ENCODE results near the gene MAPRE2. TPM values are rescaled to one million over a fixed set of nuclear protein-coding genes. Genes with fewer than 3 reads are reported as not detected.

The MAPRE2 gene
- total and polyA plus RNA-seq, 7 experiments from 2014 or later, result 44.7 to 84.4 (median 81.7) TPM

DNA sequence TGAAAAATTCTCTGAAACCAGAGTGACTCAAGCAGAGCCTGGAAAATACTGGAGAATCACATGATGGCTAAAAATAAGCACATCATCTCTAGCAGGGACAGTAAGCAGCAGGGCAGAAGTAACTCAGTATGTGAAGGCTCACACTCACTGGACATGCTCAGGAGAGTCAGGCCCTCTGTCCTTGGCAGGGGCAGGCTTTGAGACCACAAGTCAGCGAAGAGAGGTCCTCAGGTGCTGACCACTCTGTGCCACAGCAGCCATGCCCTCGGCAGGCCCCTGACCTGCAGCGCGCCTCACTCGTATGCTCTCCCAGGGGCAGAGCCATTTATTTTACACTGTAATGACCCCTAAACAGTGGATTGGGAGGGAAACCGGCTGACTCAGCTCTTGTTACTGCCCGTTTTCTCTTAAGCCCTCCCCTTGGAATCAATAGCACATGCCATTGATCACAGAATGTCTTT, 76.8 kb downstream of the MAPRE2 start:
- H3K4me3 Mint-ChIP-seq, result no peak overlapping the region
- CTCF ChIA-PET, result no interaction called here
- peaks cover 17 to 97% (median 92%) of the 10 kb centered on the region in 7 donors for H3K4me1 Mint-ChIP-seq
- H3K27ac Mint-ChIP-seq, result peak overlapping the region in 2 of 9 donors; percentile 21 to 70
- H3K36me3 Mint-ChIP-seq, result peaks cover 6 to 26% (median 11%) of the 10 kb centered on the region in 5 donors
- Histone ChIP-seq H3K4me1 (ENCODE audit: control insufficient read depth in 2 of 2, insufficient read depth in 2 of 2, low read length in 2 of 2) (peaks cover 0 to 9% of the 10 kb centered on the region in 2 donors), H3K4me3 (ENCODE audit: low read length) (no peak overlapping the region), H3K27me3 (ENCODE audit: control insufficient read depth in 2 of 2, insufficient read depth in 2 of 2, low read length in 2 of 2) (no peaks in the 10 kb centered on the region), H3K9me3 (ENCODE audit: control insufficient read depth in 2 of 3, low read length in 3 of 3) (no peaks in the 10 kb centered on the region), H3K27ac (ENCODE audit: low read depth, low read length) (no peak overlapping the region), H3K36me3 (ENCODE audit: control insufficient read depth in 2 of 3, insufficient read depth in 3 of 3, low read length in 3 of 3) (no peaks in the 10 kb centered on the region)
- peaks cover 0 to under 1% (median 0%) of the 10 kb centered on the region in 11 donors for H3K9me3 Mint-ChIP-seq
- ATAC-seq, result no peak
- H3K27me3 Mint-ChIP-seq, result no peaks in the 10 kb centered on the region
- intact Hi-C loops (cut with micrococcal nuclease), result no loop called here
- DNase-seq, result no peak
- POLR2A ChIA-PET, result no interaction called here

- no peak overlapping the region for H3K27ac ChIP-seq (ENCODE audit: low read depth, low read length)
- no peaks in the 10 kb centered on the region for H3K9me3 ChIP-seq (ENCODE audit: control insufficient read depth in 2 of 3, low read length in 3 of 3)
- H3K4me1 Mint-ChIP-seq, result peaks cover 20 to 97% (median 94%) of the 10 kb centered on the region in 7 donors
- DNase-seq (no peak), ATAC-seq (no peak)
- H3K27me3 ChIP-seq (ENCODE audit: control insufficient read depth in 2 of 2, insufficient read depth in 2 of 2, low read length in 2 of 2), result no peaks in the 10 kb centered on the region
- ChIA-PET CTCF (no interaction called here), POLR2A (interaction anchor here (1.1 kb wide), 1 partner anchor 22 kb away, joined by 4 read pairs; no protein-coding TSS in a partner anchor)
- peaks cover 0 to 9% of the 10 kb centered on the region in 2 donors for H3K4me1 ChIP-seq (ENCODE audit: control insufficient read depth in 2 of 2, insufficient read depth in 2 of 2, low read length in 2 of 2)
- no peaks in the 10 kb centered on the region for H3K36me3 ChIP-seq (ENCODE audit: control insufficient read depth in 2 of 3, insufficient read depth in 3 of 3, low read length in 3 of 3)
- H3K4me3 ChIP-seq (ENCODE audit: low read length), result no peak overlapping the region
- peaks cover 5 to 28% (median 12%) of the 10 kb centered on the region in 5 donors for H3K36me3 Mint-ChIP-seq
- intact Hi-C loops (cut with micrococcal nuclease), result no loop called here
- H3K27ac Mint-ChIP-seq, result peak overlapping the region in 6 of 9 donors; percentile 21 to 89 (median 57)
- no peaks in the 10 kb centered on the region for H3K27me3 Mint-ChIP-seq
- H3K9me3 Mint-ChIP-seq, result peaks cover 0 to 3% (median 0%) of the 10 kb centered on the region in 11 donors
- no peak overlapping the region for H3K4me3 Mint-ChIP-seq
Observed at GRCh38 chr18:35118641-35119040, 77.4 kb downstream of the MAPRE2 start.

DNA sequence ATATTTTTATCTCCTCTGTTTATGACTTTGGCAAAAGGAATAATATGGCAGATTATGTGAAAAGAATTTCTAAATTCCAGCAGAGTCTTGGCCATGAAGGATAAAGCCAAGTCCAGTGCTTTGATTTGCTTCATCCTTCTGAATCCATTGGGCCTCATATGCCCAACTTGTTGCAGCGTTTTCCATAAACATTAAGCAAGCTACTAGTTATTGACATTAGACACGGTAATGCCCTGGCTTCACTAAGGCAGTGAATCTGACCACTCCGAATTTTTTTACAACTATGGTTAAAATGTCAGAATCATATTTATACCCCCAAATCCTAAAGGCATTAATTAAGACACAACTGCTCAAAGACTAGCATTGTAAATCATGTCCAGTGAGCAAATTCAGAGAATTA, 79.8 kb downstream of the MAPRE2 start:
- H3K4me3 ChIP-seq (ENCODE audit: low read length), result no peak overlapping the region
- Mint-ChIP-seq H3K27ac (peak overlapping the region in 4 of 9 donors; percentile 56 to 79 (median 66)), H3K4me3 (peak overlapping the region in 1 of 10 donors; percentile 6), H3K36me3 (peaks cover 0 to 25% (median 10%) of the 10 kb centered on the region in 5 donors), H3K9me3 (peaks cover 0 to 6% (median 0%) of the 10 kb centered on the region in 11 donors), H3K4me1 (peaks cover 20 to 84% (median 80%) of the 10 kb centered on the region in 7 donors), H3K27me3 (no peaks in the 10 kb centered on the region)
- DNase-seq, result no peak
- H3K27me3 ChIP-seq (ENCODE audit: control insufficient read depth in 2 of 2, insufficient read depth in 2 of 2, low read length in 2 of 2), result no peaks in the 10 kb centered on the region
- H3K9me3 ChIP-seq (ENCODE audit: control insufficient read depth in 2 of 3, low read length in 3 of 3), result no peaks in the 10 kb centered on the region
- peaks cover 0 to 9% of the 10 kb centered on the region in 2 donors for H3K4me1 ChIP-seq (ENCODE audit: control insufficient read depth in 2 of 2, insufficient read depth in 2 of 2, low read length in 2 of 2)
- no peak for ATAC-seq
- intact Hi-C loops (cut with micrococcal nuclease), result no loop called here
- ChIA-PET POLR2A (interaction anchor here (0.6 to 0.9 kb wide), 2 partner anchors 79 to 851 kb away, joined by 3 read pairs; partner anchors contain the start of gene RMP24), CTCF (interaction anchor here (0.7 kb wide), 2 partner anchors 23 to 139 kb away, joined by 3 read pairs; no protein-coding TSS in a partner anchor)
- no peak overlapping the region for H3K27ac ChIP-seq (ENCODE audit: low read depth, low read length)
- H3K36me3 ChIP-seq (ENCODE audit: control insufficient read depth in 2 of 3, insufficient read depth in 3 of 3, low read length in 3 of 3), result no peaks in the 10 kb centered on the region

GRCh38 chr18:35121531-35121930, 80.3 kb downstream of the MAPRE2 start:
- peaks cover 20 to 80% (median 75%) of the 10 kb centered on the region in 7 donors for H3K4me1 Mint-ChIP-seq
- POLR2A ChIA-PET, result interaction anchor here (0.6 to 0.9 kb wide), 2 partner anchors 80 to 851 kb away, joined by 3 read pairs; partner anchors contain the start of gene RMP24
- Histone ChIP-seq H3K4me1 (ENCODE audit: control insufficient read depth in 2 of 2, insufficient read depth in 2 of 2, low read length in 2 of 2) (peaks cover 0 to 9% of the 10 kb centered on the region in 2 donors), H3K36me3 (ENCODE audit: control insufficient read depth in 2 of 3, insufficient read depth in 3 of 3, low read length in 3 of 3) (no peaks in the 10 kb centered on the region), H3K27me3 (ENCODE audit: control insufficient read depth in 2 of 2, insufficient read depth in 2 of 2, low read length in 2 of 2) (no peaks in the 10 kb centered on the region), H3K27ac (ENCODE audit: low read depth, low read length) (no peak overlapping the region), H3K4me3 (ENCODE audit: low read length) (no peak overlapping the region), H3K9me3 (ENCODE audit: control insufficient read depth in 2 of 3, low read length in 3 of 3) (no peaks in the 10 kb centered on the region)
- H3K36me3 Mint-ChIP-seq, result peaks cover 0 to 21% (median 8%) of the 10 kb centered on the region in 5 donors
- H3K27me3 Mint-ChIP-seq, result no peaks in the 10 kb centered on the region
- ATAC-seq (no peak), DNase-seq (no peak)
- intact Hi-C loops (cut with micrococcal nuclease), result no loop called here
- CTCF ChIA-PET, result interaction anchor here (0.7 kb wide), 2 partner anchors 22 to 138 kb away, joined by 3 read pairs; no protein-coding TSS in a partner anchor
- peak overlapping the region in 8 of 9 donors; percentile 0 to 79 (median 43) for H3K27ac Mint-ChIP-seq
- H3K9me3 Mint-ChIP-seq, result peaks cover 0 to 6% (median 0%) of the 10 kb centered on the region in 11 donors
- peak overlapping the region in 8 of 10 donors; percentile 1 to 47 (median 12) for H3K4me3 Mint-ChIP-seq

DNA sequence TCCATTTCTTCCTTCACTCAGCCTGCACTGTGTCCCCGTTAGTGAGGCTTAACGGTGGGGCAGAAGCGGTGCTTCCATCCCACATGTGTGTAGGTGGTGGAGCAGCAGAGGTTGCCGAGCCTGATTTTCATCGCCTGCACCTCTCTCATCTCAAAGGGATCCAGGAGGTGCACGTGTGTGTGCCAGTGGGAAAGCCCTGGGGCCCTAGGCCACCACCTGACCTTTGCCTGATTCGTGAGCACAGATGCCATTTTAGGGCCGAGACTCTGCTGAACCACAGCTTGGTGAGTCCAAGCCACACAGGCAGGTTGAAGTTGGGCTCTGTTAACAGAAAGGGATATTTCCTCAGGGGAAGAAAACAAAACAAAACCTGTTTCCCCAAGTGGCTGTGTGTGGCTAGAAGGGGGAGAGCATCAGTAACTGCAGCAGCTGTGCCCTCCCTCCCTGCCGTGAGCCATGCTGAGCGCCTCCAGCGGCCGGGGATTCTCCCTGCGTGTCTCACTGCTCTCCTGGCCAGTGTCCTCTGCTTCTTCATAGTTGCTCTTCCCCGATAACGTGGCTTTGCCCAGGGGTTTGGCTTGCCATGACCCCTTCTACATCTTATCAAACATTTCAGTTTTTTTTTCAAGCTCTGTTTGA, 81.5 kb downstream of the MAPRE2 start:
- H3K4me1 Mint-ChIP-seq, result peaks cover 17 to 70% (median 64%) of the 10 kb centered on the region in 7 donors
- ATAC-seq (peak; percentile 75), DNase-seq (peak in 5 of 9 donors; percentile 3 to 47 (median 33))
- peak overlapping the region in 8 of 10 donors; percentile 14 to 64 (median 40) for H3K4me3 Mint-ChIP-seq
- H3K9me3 ChIP-seq (ENCODE audit: control insufficient read depth in 2 of 3, low read length in 3 of 3), result no peaks in the 10 kb centered on the region
- ChIA-PET POLR2A (no interaction called here), CTCF (interaction anchor here (1.3 kb wide), 1 partner anchor 98 kb away, joined by 5 read pairs; no protein-coding TSS in a partner anchor)
- H3K4me3 ChIP-seq (ENCODE audit: low read length), result no peak overlapping the region
- H3K27me3 Mint-ChIP-seq, result no peaks in the 10 kb centered on the region
- no peaks in the 10 kb centered on the region for H3K27me3 ChIP-seq (ENCODE audit: control insufficient read depth in 2 of 2, insufficient read depth in 2 of 2, low read length in 2 of 2)
- peaks cover 0 to 9% of the 10 kb centered on the region in 2 donors for H3K4me1 ChIP-seq (ENCODE audit: control insufficient read depth in 2 of 2, insufficient read depth in 2 of 2, low read length in 2 of 2)
- H3K27ac ChIP-seq (ENCODE audit: low read depth, low read length), result no peak overlapping the region
- peak overlapping the region in 8 of 9 donors; percentile 3 to 91 (median 75) for H3K27ac Mint-ChIP-seq
- peaks cover 0 to 10% (median 6%) of the 10 kb centered on the region in 3 experiments for H3K36me3 ChIP-seq (ENCODE audit: control insufficient read depth in 2 of 3, insufficient read depth in 3 of 3, low read length in 3 of 3)
- peaks cover 0 to 27% (median 8%) of the 10 kb centered on the region in 5 donors for H3K36me3 Mint-ChIP-seq
- intact Hi-C loops (cut with micrococcal nuclease), result loop anchor here in 1 of 2 donors (2.0 kb wide), 1 partner anchor 18 kb away; no protein-coding TSS in a partner anchor
- peaks cover 0 to 6% (median 0%) of the 10 kb centered on the region in 11 donors for H3K9me3 Mint-ChIP-seq

DNA sequence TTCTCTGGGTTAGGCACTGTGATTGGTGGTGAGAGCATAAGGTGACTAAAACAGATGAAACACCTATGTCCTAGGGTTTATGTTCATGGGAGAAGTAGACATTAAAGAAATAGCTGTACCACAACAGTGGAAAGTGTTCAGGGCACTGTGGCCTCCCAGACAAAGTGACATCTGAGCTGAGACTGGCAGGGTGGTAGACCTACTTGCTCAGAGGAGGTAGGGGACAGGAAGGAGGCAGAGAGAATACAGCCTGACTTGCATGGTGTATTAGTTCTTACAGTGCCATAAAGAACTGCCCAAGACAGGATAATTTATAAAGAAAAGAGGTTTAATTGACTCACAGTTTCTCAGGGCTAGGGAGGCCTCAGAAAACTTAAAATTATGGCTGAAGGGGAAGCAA, 82.6 kb downstream of the MAPRE2 start:
- intact Hi-C loops (cut with micrococcal nuclease), result loop anchor here in 1 of 2 donors (2.0 kb wide), 1 partner anchor 19 kb away; no protein-coding TSS in a partner anchor
- H3K36me3 Mint-ChIP-seq, result peaks cover 3 to 27% (median 8%) of the 10 kb centered on the region in 5 donors
- H3K27me3 Mint-ChIP-seq, result no peaks in the 10 kb centered on the region
- Histone ChIP-seq H3K9me3 (ENCODE audit: control insufficient read depth in 2 of 3, low read length in 3 of 3) (no peaks in the 10 kb centered on the region), H3K27me3 (ENCODE audit: control insufficient read depth in 2 of 2, insufficient read depth in 2 of 2, low read length in 2 of 2) (no peaks in the 10 kb centered on the region), H3K4me3 (ENCODE audit: low read length) (no peak overlapping the region), H3K36me3 (ENCODE audit: control insufficient read depth in 2 of 3, insufficient read depth in 3 of 3, low read length in 3 of 3) (peaks cover 0 to 21% (median 6%) of the 10 kb centered on the region in 3 experiments), H3K27ac (ENCODE audit: low read depth, low read length) (no peak overlapping the region), H3K4me1 (ENCODE audit: control insufficient read depth in 2 of 2, insufficient read depth in 2 of 2, low read length in 2 of 2) (peaks cover 0 to 9% of the 10 kb centered on the region in 2 donors)
- DNase-seq (no peak), ATAC-seq (no peak)
- POLR2A ChIA-PET, result interaction anchor here (0.6 to 1.2 kb wide), 2 partner anchors 17 to 83 kb away, joined by 3 to 4 read pairs; partner anchors contain the start of gene MAPRE2
- H3K4me1 Mint-ChIP-seq, result peaks cover 17 to 59% (median 55%) of the 10 kb centered on the region in 7 donors
- H3K4me3 Mint-ChIP-seq, result no peak overlapping the region
- peaks cover 0 to 6% (median 0%) of the 10 kb centered on the region in 11 donors for H3K9me3 Mint-ChIP-seq
- CTCF ChIA-PET, result interaction anchor here (1.3 kb wide), 1 partner anchor 99 kb away, joined by 5 read pairs; no protein-coding TSS in a partner anchor
- H3K27ac Mint-ChIP-seq, result peak overlapping the region in 8 of 9 donors; percentile 5 to 89 (median 71)
